H1 (cell line): Measurements from ENCODE around the gene RAI14. TPM values are rescaled to one million over a fixed set of nuclear protein-coding genes. Genes with fewer than 3 reads are reported as not detected.

ENCODE experiments used
- CTCF ChIA-PET: fragments of 300-600 bp; sonication (Branson Sonifier 250); formaldehyde crosslinking; loops from one replicate; lab custom pipeline; 2021; ENCODE audit not compliant: partially characterized antibody; lab: Charles Lee
- POLR2A ChIA-PET: fragments of 300-600 bp; sonication (Branson Sonifier 250); formaldehyde crosslinking; loops from one replicate; lab custom pipeline; 2021; ENCODE audit warnings: inconsistent platforms; ENCODE audit not compliant: partially characterized antibody; lab: Charles Lee
- DNase-seq, 2 experiments: peaks; one replicate each; pipeline versions ENCODE4 v3.0.0 to v3.0.0-alpha.2; 2010 to 2022; ENCODE audit warnings: low spot score in 2 of 2, low read depth in 1 of 2, mixed read lengths in 1 of 2
- FAIRE-seq: peaks from 2 replicates; lab custom pipeline; 2011; peaks lifted over from hg19 to GRCh38; lab: Jason Lieb, UNC
- H2AFZ ChIP-seq: 2 replicates; pipeline ENCODE4 v1.8.1; 2012; ENCODE audit warnings: low read length, inconsistent platforms
- H2AK5ac ChIP-seq: 2 replicates; pipeline ENCODE4 v1.6.1; 2013; ENCODE audit warnings: low read depth, low read length
- H2BK120ac ChIP-seq: replicated peaks from 2 replicates; pipeline ENCODE3; 2013; ENCODE audit warnings: low read depth, low read length, inconsistent platforms
- H2BK12ac ChIP-seq: 2 replicates; pipeline ENCODE4 v1.6.1; 2013; ENCODE audit warnings: low read depth, low read length
- H2BK15ac ChIP-seq: 2 replicates; pipeline ENCODE4 v1.6.1; 2013; ENCODE audit warnings: low read length
- H2BK20ac ChIP-seq: 2 replicates; pipeline ENCODE4 v1.6.1; 2013; ENCODE audit warnings: low read length
- H2BK5ac ChIP-seq: 2 replicates; pipeline ENCODE4 v1.6.1; 2013; ENCODE audit warnings: low read depth, low read length
- H3K14ac ChIP-seq: 2 replicates; pipeline ENCODE4 v1.6.1; 2013; ENCODE audit warnings: inconsistent platforms; ENCODE audit not compliant: insufficient read length
- H3K18ac ChIP-seq: 2 replicates; pipeline ENCODE4 v1.6.1; 2013; ENCODE audit warnings: low read length; ENCODE audit errors: extremely low read depth
- H3K23ac ChIP-seq: 2 replicates; pipeline ENCODE4 v1.6.1; 2013; ENCODE audit warnings: inconsistent platforms; ENCODE audit not compliant: insufficient read length
- H3K23me2 ChIP-seq: 2 replicates; pipeline ENCODE4 v1.6.1; 2013; ENCODE audit warnings: low read depth, low read length
- H3K27ac ChIP-seq: 2 replicates; pipeline ENCODE4 v1.6.1; 2011; ENCODE audit warnings: low read depth, low read length, inconsistent platforms
- H3K27me3 ChIP-seq, 4 experiments: replicated peaks in 1 of 4; 1 replicate in 1 of 4; 2 replicates in 3 of 4; pipeline versions ENCODE4 v1.6.1 to v1.8.1; 2011 to 2013; ENCODE audit warnings: low read length in 3 of 4, mild to moderate bottlenecking in 3 of 4, inconsistent platforms in 2 of 4, mixed read lengths in 2 of 4, moderate library complexity in 1 of 4; ENCODE audit not compliant: control insufficient read depth in 3 of 4, insufficient read depth in 3 of 4; ENCODE audit errors: extremely low read depth in 1 of 4
- H3K36me3 ChIP-seq, 4 experiments: 2 replicates each; pipeline versions ENCODE4 v1.6.1 to v1.8.1; 2011 to 2013; ENCODE audit warnings: mild to moderate bottlenecking in 4 of 4, low read length in 3 of 4, moderate library complexity in 2 of 4, control low read depth in 1 of 4, inconsistent platforms in 1 of 4; ENCODE audit not compliant: insufficient read depth in 4 of 4, control insufficient read depth in 2 of 4
- H3K4ac ChIP-seq: replicated peaks from 2 replicates; pipeline ENCODE3; 2013; ENCODE audit warnings: low read length, low read depth, mixed read lengths, inconsistent platforms; ENCODE audit not compliant: insufficient read length
- H3K4me1 ChIP-seq, 4 experiments: replicated peaks in 1 of 4; 1 replicate in 1 of 4; 2 replicates in 3 of 4; pipeline versions ENCODE4 v1.6.1 to v1.8.1; 2011 to 2013; ENCODE audit warnings: low read length in 3 of 4, inconsistent platforms in 2 of 4, mixed read lengths in 1 of 4; ENCODE audit not compliant: insufficient read depth in 4 of 4, control insufficient read depth in 3 of 4
- H3K4me2 ChIP-seq, 2 experiments: 2 replicates each; pipeline versions ENCODE4 v1.6.1 to v1.8.1; 2011 to 2013; ENCODE audit warnings: low read depth in 2 of 2, low read length in 2 of 2, control low read depth in 1 of 2, inconsistent platforms in 1 of 2, mild to moderate bottlenecking in 1 of 2; ENCODE audit not compliant: insufficient read depth in 1 of 2
- H3K4me3 ChIP-seq, 4 experiments: fragments of 200-600, 300-600 bp in 1 of 4; sonication (generic), shearing (Covaris generic), sonication (Bioruptor Twin) in 1 of 4; 2 replicates each; pipeline versions ENCODE4 v1.5.1 to v1.8.1; 2011 to 2016; ENCODE audit warnings: low read length in 4 of 4, low read depth in 3 of 4, control low read depth in 2 of 4, inconsistent platforms in 2 of 4, mild to moderate bottlenecking in 2 of 4, mixed read lengths in 1 of 4, moderate library complexity in 1 of 4; ENCODE audit not compliant: insufficient read depth in 2 of 4; ENCODE audit errors: extremely low read depth in 1 of 4
- H3K56ac ChIP-seq: replicated peaks from 2 replicates; pipeline ENCODE3; 2013; ENCODE audit warnings: low read depth, mild to moderate bottlenecking, mixed read lengths, low read length, inconsistent platforms; ENCODE audit not compliant: insufficient read length
- H3K79me1 ChIP-seq: 2 replicates; pipeline ENCODE4 v1.6.1; 2013; ENCODE audit warnings: low read depth, low read length, control low read depth
- H3K79me2 ChIP-seq, 2 experiments: 2 replicates each; pipeline versions ENCODE4 v1.6.1 to v1.8.1; 2012 to 2013; ENCODE audit warnings: low read length in 2 of 2, mild to moderate bottlenecking in 2 of 2, inconsistent platforms in 1 of 2; ENCODE audit not compliant: insufficient read depth in 2 of 2, control insufficient read depth in 1 of 2
- H3K9ac ChIP-seq, 4 experiments: replicated peaks in 1 of 4; 1 replicate in 1 of 4; 2 replicates in 3 of 4; pipeline versions ENCODE4 v1.6.1 to v1.8.1; 2011 to 2013; ENCODE audit warnings: low read depth in 3 of 4, low read length in 3 of 4, control low read depth in 2 of 4, mild to moderate bottlenecking in 2 of 4, moderate library complexity in 2 of 4, inconsistent platforms in 1 of 4; ENCODE audit errors: extremely low read depth in 1 of 4
- H3K9me3 ChIP-seq, 2 experiments: 2 replicates each; pipeline versions ENCODE4 v1.6.1 to v1.8.1; 2012 to 2013; ENCODE audit warnings: mild to moderate bottlenecking in 2 of 2, moderate library complexity in 2 of 2, control low read depth in 1 of 2, inconsistent platforms in 1 of 2, low read depth in 1 of 2, low read length in 1 of 2, mixed read lengths in 1 of 2; ENCODE audit not compliant: insufficient read depth in 2 of 2
- H4K20me1 ChIP-seq, 2 experiments: replicated peaks in 1 of 2; 2 replicates each; pipeline versions ENCODE3 to v1.8.1; 2011 to 2013; ENCODE audit warnings: inconsistent platforms in 2 of 2, low read length in 2 of 2, mild to moderate bottlenecking in 1 of 2; ENCODE audit not compliant: insufficient read depth in 2 of 2, control insufficient read depth in 1 of 2
- H4K5ac ChIP-seq: 2 replicates; pipeline ENCODE4 v1.6.1; 2013; ENCODE audit warnings: low read length, low read depth, mixed read lengths, inconsistent platforms; ENCODE audit not compliant: insufficient read length
- H4K8ac ChIP-seq: 2 replicates; pipeline ENCODE4 v1.8.0; 2013; ENCODE audit warnings: mild to moderate bottlenecking, moderate library complexity, low read length, inconsistent platforms; ENCODE audit not compliant: insufficient read depth; ENCODE audit errors: extremely low read depth
- H4K91ac ChIP-seq: replicated peaks from 2 replicates; pipeline ENCODE3; 2013; ENCODE audit warnings: low read length, mixed read lengths, inconsistent platforms; ENCODE audit not compliant: insufficient read length
- HDAC2 ChIP-seq, 2 experiments: fragments of 300-600 bp in 1 of 2; sonication (generic) in 1 of 2; IDR thresholded peaks; 2 replicates each; pipeline ENCODE4 v1.6.1; 2011 to 2012; ENCODE audit warnings: low read depth in 2 of 2, low read length in 2 of 2, mild to moderate bottlenecking in 2 of 2, moderate library complexity in 2 of 2, borderline replicate concordance in 1 of 2, inconsistent platforms in 1 of 2
- KDM4A ChIP-seq: IDR thresholded peaks from one replicate; pipeline ENCODE4 v1.7.1; 2012; ENCODE audit warnings: low read depth, mild to moderate bottlenecking, moderate library complexity, low read length, inconsistent platforms; ENCODE audit not compliant: severe bottlenecking
- KDM5A ChIP-seq: fragments of 200-600 bp; IDR thresholded peaks from 2 replicates; pipeline ENCODE4 v1.7.1; 2012; ENCODE audit warnings: mild to moderate bottlenecking, low read length, inconsistent platforms, mixed read lengths
- MAFK ChIP-seq: IDR thresholded peaks from 2 replicates; pipeline ENCODE4 v1.6.1; 2012; ENCODE audit warnings: low read depth, mild to moderate bottlenecking, improper control_type of control experiment, low read length
- RBBP5 ChIP-seq: IDR thresholded peaks from 2 replicates; pipeline ENCODE4 v1.7.1; 2012; ENCODE audit warnings: low read depth, mild to moderate bottlenecking, inconsistent platforms, low read length, moderate library complexity, borderline replicate concordance
- polyA plus RNA-seq, 7 experiments: library from polyadenylated mRNA; depleted of rRNA in 3 of 7; stranded (reverse) in 5 of 7; unstranded in 2 of 7; fragments of >200 nt in 5 of 7; fragments of 200-250 nt in 2 of 7; gene quantifications; 1 replicate in 5 of 7; 2 replicates in 1 of 7; 4 replicates in 1 of 7; pipeline versions ENCODE4 v1.2.1 to v1.2.3, GENCODE V29; 2011 to 2013; ENCODE audit warnings: missing spikeins in 2 of 7, mixed read lengths in 2 of 7
- total RNA-seq: library from RNA; stranded (reverse); fragmentation: NEBNext Ultra II Directional; extraction: Animal tissue kit (Norgen Biotek cat#: 25700); gene quantifications from 2 replicates; pipeline ENCODE4 v1.2.1, GENCODE V29; 2021

Gene RAI14
- total and polyA plus RNA-seq, 2 of the 8 experiments (the other 6 are each of a cell fraction or from before 2014, with no cell fraction given), result 48.4 to 210 TPM

- H3K56ac ChIP-seq, result no peak overlapping the region
- DNase-seq (no peak), FAIRE-seq (no peak)
- H2BK5ac ChIP-seq, result no peak overlapping the region
- H2AK5ac ChIP-seq, result no peak overlapping the region
- no peaks in the 10 kb centered on the region for H3K23me2 ChIP-seq
- no peak overlapping the region for H3K4ac ChIP-seq
- H3K36me3 ChIP-seq, result peaks cover 0 to 3% (median 1%) of the 10 kb centered on the region in 4 experiments; a peak in 3 of 8 replicates
- H3K4me2 ChIP-seq, result no peak overlapping the region
- no peak overlapping the region for H2BK120ac ChIP-seq
- ChIA-PET CTCF (interaction anchor here (0.6 to 1.5 kb wide), 6 partner anchors 15 to 202 kb away, joined by 3 to 5 read pairs (median 4); no protein-coding TSS in a partner anchor), POLR2A (interaction anchor here (0.6 to 3.8 kb wide), 3 partner anchors 17 to 94 kb away, joined by 3 to 12 read pairs (median 3); no protein-coding TSS in a partner anchor)
- peaks cover 3 to 11% of the 10 kb centered on the region in 2 experiments for H4K20me1 ChIP-seq
- H4K91ac ChIP-seq, result no peak overlapping the region
- H3K9me3 ChIP-seq, result no peaks in the 10 kb centered on the region
- peaks cover 6 to 17% (median 9%) of the 10 kb centered on the region in 4 experiments for H3K4me1 ChIP-seq
- H3K9ac ChIP-seq, result no peak overlapping the region
- no peak overlapping the region for H4K5ac ChIP-seq
- peaks cover 8 to 95% of the 10 kb centered on the region in 2 experiments; a peak in 3 of 4 replicates for H3K79me2 ChIP-seq
- H3K27ac ChIP-seq, result no peak overlapping the region
- no peak overlapping the region for H3K4me3 ChIP-seq
- H3K18ac ChIP-seq, result no peak overlapping the region
- no peak overlapping the region for H2BK20ac ChIP-seq
- no peak overlapping the region for H2BK12ac ChIP-seq
- no peak overlapping the region for H2BK15ac ChIP-seq
- no peak overlapping the region for H4K8ac ChIP-seq
- peaks cover 7% of the 10 kb centered on the region for H3K79me1 ChIP-seq
- TF ChIP-seq RBBP5, result no peak
- TF ChIP-seq MAFK, result no peak
- no peak for TF ChIP-seq KDM5A
- no peak for TF ChIP-seq KDM4A
- no peak for TF ChIP-seq HDAC2 (IDR thresholded peaks at IDR 0.05; ENCODE audit: borderline replicate concordance in 1 of 2, low read depth in 2 of 2, low read length in 2 of 2)
- H3K23ac ChIP-seq, result no peak overlapping the region
- no peak overlapping the region for H3K14ac ChIP-seq
- H2AFZ ChIP-seq, result no peak overlapping the region
- no peaks in the 10 kb centered on the region for H3K27me3 ChIP-seq
Measured at GRCh38 chr5:34737731-34738130, 81.6 kb downstream of the RAI14 start.
